ACC112 (cell line): ENCODE data around the gene WNT9B.

ENCODE experiments used
- H2AFZ ChIP-seq: fragments of 200-600 bp; sonication (generic); one replicate; pipeline ENCODE4 v1.6.0; 2017; ENCODE audit warnings: antibody characterized with exemption, low read length; ENCODE audit not compliant: unreplicated experiment
- H3K27ac ChIP-seq: fragments of 200-600 bp; sonication (generic); 2 replicates; pipeline ENCODE4 v1.5.1; 2014; ENCODE audit warnings: low read depth, mild to moderate bottlenecking, antibody characterized with exemption, low read length, moderate library complexity
- H3K27me3 ChIP-seq: fragments of 200-600 bp; sonication (generic); 2 replicates; pipeline ENCODE4 v1.6.1; 2014; ENCODE audit warnings: mild to moderate bottlenecking, antibody characterized with exemption, low read length, moderate library complexity, mixed read lengths; ENCODE audit not compliant: insufficient read depth
- H3K36me3 ChIP-seq: fragments of 200-600 bp; sonication (generic); 2 replicates; pipeline ENCODE4 v1.6.1; 2016; ENCODE audit warnings: mild to moderate bottlenecking, antibody characterized with exemption, low read length, moderate library complexity, mixed read lengths; ENCODE audit not compliant: insufficient read depth
- H3K4me1 ChIP-seq: fragments of 200-600 bp; sonication (generic); one replicate; pipeline ENCODE4 v1.6.1; 2016; ENCODE audit warnings: low read length, mixed read lengths; ENCODE audit not compliant: insufficient read depth, unreplicated experiment, control insufficient read depth
- H3K4me3 ChIP-seq: fragments of 200-600 bp; sonication (generic); 2 replicates; pipeline ENCODE4 v1.5.1; 2014; ENCODE audit warnings: mild to moderate bottlenecking, low read depth, low read length
- H3K79me2 ChIP-seq: fragments of 200-600 bp; sonication (generic); one replicate; pipeline ENCODE4 v1.6.0; 2016; ENCODE audit warnings: low read length; ENCODE audit not compliant: control insufficient read depth, unreplicated experiment, insufficient read depth

Gene WNT9B

DNA sequence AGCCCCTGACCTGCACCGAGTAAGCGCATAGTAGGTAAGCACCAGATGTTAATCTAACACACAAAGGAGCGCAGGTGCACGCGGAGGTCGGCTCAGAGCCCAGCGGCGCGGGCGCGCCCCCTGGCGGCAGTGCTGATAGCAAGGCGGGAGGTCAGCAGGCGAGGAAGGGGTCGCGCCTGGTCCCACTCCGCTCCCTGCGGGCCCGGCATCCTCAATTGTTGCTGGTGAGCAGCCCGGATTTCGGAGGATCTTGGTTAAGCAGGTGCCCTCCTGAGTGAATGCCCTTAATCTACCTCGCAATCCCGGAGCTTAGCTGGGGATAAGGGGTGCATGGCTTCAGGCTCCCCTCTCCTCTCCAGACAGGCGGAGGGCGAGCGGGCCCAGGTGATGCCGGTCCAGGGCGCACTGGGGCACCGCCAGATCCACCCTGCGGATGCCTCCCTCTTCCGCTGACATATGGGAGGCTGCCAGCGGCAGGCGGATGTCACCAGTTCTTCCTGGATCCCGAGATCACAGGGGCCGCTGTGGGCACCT, 28.9 kb upstream of the WNT9B start:
- H3K4me3 ChIP-seq = no peak overlapping the region
- peaks cover 52% of the 10 kb centered on the region for H3K27me3 ChIP-seq
- no peak overlapping the region for H3K27ac ChIP-seq
- H2AFZ ChIP-seq = no peak overlapping the region
- H3K79me2 ChIP-seq = no peaks in the 10 kb centered on the region
- no peaks in the 10 kb centered on the region for H3K4me1 ChIP-seq
- no peaks in the 10 kb centered on the region for H3K36me3 ChIP-seq

DNA sequence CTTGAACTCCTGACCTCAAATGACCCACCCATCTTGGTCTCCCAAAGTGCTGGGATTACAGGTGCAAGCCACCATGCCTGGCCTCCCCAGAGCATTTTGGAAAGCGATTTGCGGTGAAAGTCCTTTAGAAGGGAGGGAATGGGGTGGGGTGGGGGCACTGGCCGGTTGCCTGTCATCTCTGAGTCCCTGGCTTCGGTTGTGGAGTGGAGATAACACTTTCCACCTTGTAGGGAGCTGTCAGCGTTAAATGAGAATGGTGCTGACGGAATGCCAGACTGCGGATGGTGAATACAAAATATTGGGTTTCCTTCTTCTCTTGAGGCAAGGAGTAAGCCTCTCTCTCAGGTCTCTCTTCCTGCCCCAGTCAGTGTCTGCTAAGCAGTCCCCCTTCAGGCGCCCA, 27.7 kb upstream of the WNT9B start:
- Histone ChIP-seq H3K36me3 (no peaks in the 10 kb centered on the region), H2AFZ (no peak overlapping the region), H3K27me3 (peaks cover 41% of the 10 kb centered on the region), H3K4me3 (no peak overlapping the region), H3K79me2 (no peaks in the 10 kb centered on the region), H3K27ac (no peak overlapping the region), H3K4me1 (no peaks in the 10 kb centered on the region)

DNA sequence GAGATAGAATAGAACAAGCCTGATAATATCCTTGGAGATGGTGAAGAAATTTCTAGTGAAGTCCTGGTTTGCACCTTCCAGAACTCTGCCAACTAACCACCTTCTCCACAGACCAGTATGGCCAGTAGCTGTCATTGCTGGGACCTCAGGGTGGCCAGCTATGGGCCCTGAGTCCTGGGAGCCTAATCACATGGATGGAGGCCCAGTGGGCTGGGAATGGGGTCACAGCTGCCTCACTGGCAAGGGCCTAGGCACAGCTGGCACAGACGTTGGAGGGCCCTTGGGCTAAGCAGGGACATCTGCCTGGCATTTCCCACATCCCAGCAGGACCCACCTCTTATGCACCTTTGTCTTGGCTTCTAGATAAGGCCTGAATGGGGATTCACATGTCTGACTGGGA, 25.3 kb upstream of the WNT9B start:
- Histone ChIP-seq H3K79me2 (no peaks in the 10 kb centered on the region), H3K27ac (no peak overlapping the region), H3K27me3 (peaks cover 17% of the 10 kb centered on the region), H3K36me3 (no peaks in the 10 kb centered on the region), H3K4me1 (no peaks in the 10 kb centered on the region), H3K4me3 (no peak overlapping the region), H2AFZ (no peak overlapping the region)

DNA sequence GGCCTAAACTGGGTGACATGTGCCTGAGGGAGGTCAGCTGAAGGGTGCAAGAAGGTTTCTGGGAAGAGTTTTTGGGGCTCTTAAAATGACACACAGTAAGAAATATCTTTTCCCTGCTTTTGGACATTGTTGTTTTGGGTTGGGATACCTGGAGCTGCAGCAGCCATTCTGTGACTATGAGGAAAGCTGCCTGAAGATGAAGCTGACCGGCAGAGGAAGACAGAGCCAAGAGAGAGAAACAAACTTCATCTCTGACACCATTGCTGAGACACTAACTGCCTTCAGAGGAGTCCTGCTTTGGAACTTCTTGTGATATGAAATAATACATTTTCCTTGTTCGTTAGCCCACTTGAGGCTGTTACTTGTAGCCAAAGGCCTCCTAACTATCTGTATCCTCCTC, 24.1 kb upstream of the WNT9B start:
- Histone ChIP-seq H3K36me3 (no peaks in the 10 kb centered on the region), H2AFZ (no peak overlapping the region), H3K27me3 (peaks cover 5% of the 10 kb centered on the region), H3K4me3 (no peak overlapping the region), H3K79me2 (no peaks in the 10 kb centered on the region), H3K27ac (no peak overlapping the region), H3K4me1 (no peaks in the 10 kb centered on the region)

DNA sequence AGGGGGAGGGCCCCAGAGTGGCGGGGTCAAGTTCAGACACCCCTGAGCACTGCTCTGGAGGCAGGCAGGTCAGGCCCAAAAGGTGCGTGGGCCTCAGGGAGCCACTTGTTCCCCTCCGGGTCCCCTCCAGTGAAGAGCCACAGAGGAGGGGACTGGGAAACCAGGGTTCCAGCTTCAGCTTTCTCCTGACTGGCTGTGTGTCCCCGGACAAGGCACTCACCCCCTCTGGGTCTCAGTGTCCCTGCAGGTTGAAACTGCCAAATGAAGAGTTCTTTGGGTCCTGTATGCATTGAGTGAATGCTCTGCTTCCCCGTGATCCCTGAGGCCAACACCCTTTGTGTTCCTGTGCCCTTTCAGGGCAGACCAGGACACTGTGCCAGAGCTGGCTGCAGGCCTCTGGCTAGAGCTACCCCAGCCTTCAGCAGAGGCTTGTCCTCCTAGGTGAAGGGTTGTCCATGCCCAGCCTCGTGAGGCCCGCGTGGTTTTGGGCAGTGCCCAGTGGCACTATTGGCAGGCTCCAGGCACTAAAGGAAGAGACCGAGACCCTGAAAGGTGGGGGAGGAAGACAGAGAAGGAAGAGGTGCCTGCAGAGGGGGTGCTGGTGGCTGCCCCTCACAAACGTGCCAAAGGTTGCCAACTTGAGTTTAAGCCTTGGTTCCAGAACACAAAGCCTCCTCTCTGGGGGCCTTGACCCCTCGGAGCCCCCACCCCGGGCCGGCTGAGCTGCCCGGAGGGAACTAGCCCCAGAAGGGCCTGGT, 19.6 kb upstream of the WNT9B start:
- H3K4me1 ChIP-seq = peaks cover 6% of the 10 kb centered on the region
- H3K27me3 ChIP-seq = no peaks in the 10 kb centered on the region
- no peak overlapping the region for H2AFZ ChIP-seq
- no peak overlapping the region for H3K27ac ChIP-seq
- no peak overlapping the region for H3K4me3 ChIP-seq
- no peaks in the 10 kb centered on the region for H3K79me2 ChIP-seq
- no peaks in the 10 kb centered on the region for H3K36me3 ChIP-seq

DNA sequence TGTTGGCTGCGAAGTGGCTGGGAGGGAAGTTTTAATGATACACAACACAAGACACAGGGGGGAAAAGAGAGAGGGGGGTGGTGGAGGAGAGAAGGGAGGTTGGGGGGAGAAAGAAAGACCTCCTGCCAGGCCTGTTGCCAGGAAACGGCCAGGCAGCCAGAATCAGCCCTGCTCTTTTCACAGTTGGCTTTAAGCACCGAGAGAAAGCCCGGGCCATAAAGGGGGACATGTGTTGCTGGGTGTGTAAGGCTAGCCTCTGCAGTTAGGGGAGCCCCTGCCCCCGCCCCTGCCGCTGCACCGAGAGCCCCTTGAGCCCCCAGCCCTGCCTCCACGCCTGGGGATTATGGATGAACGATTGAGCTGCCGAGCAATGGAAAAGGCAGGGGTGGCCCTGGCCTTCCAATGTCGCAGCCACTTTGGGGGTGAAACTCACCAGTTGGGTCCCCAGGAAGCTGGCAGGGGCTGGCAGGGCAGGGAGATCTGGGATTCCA, 19.0 kb upstream of the WNT9B start:
- Histone ChIP-seq H2AFZ (no peak overlapping the region), H3K27ac (no peak overlapping the region), H3K4me1 (peaks cover 6% of the 10 kb centered on the region), H3K4me3 (no peak overlapping the region), H3K36me3 (no peaks in the 10 kb centered on the region), H3K79me2 (no peaks in the 10 kb centered on the region), H3K27me3 (no peaks in the 10 kb centered on the region)

DNA sequence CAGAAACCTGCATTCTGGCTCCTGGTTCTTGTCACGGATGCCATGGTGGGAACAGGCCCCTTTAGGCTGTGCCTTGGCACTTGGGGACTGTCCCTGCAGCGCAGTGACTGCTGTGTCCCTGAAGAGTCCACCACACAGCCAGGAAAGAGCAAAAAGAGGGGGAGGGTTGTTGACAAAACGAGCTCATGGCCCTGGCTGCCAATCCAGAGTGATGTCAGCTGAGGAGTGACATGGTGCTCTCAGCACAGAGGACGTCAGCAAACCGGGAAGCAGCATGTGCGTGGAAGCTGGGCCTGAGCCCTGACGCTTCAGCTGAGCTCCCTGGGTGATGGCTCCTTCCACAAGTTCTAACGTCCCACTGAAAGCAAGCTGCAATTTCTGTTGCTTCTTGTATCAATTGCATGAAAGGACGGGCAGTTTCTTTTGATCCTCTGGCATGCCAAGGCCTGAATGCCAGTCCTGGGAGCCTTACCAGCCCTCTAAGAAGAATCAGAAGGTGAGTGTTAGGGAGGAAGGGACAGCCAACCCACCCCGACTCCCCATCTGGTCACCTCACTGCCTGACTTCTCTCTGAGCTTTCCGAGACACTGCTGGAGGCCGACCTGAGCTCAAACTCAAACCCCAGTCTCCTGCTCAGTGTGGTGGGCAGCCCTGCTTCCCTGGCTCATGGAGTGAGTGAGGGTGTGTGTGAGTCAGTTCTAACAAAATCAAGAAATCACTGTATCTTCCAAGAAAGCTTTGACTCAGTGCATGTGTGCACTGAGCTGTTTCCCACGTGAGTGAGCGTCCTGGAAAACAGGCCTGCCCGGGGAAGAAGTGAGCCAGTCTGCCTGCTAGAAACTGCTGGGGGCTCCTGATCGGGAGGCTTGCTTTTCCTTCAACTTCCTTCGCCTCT, 18.2 kb upstream of the WNT9B start:
- no peaks in the 10 kb centered on the region for H3K27me3 ChIP-seq
- no peaks in the 10 kb centered on the region for H3K79me2 ChIP-seq
- H3K4me1 ChIP-seq = peaks cover 6% of the 10 kb centered on the region
- H3K27ac ChIP-seq = no peak overlapping the region
- H2AFZ ChIP-seq = no peak overlapping the region
- H3K4me3 ChIP-seq = no peak overlapping the region
- H3K36me3 ChIP-seq = no peaks in the 10 kb centered on the region

DNA sequence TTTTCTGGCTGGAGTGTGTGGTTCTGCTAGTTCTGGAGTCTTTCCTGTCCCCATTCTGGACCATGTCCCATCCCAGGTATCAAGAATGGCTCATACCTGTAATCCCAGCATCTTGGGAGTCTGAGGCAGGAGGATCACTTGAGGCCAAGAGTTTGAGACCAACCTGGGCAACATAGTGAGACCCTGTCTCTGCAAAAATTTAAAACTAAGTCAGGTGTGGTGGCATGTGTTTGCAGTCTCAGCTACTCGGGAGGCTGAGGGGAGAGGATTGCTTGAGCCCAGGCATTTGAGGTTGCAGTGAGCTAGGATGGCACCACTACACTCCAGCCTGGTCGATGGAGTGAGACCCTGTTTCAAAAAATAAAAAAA, 17.6 kb upstream of the WNT9B start:
- H3K4me1 ChIP-seq = peaks cover 6% of the 10 kb centered on the region
- no peaks in the 10 kb centered on the region for H3K79me2 ChIP-seq
- no peak overlapping the region for H2AFZ ChIP-seq
- no peak overlapping the region for H3K4me3 ChIP-seq
- no peaks in the 10 kb centered on the region for H3K27me3 ChIP-seq
- H3K36me3 ChIP-seq = no peaks in the 10 kb centered on the region
- H3K27ac ChIP-seq = no peak overlapping the region

DNA sequence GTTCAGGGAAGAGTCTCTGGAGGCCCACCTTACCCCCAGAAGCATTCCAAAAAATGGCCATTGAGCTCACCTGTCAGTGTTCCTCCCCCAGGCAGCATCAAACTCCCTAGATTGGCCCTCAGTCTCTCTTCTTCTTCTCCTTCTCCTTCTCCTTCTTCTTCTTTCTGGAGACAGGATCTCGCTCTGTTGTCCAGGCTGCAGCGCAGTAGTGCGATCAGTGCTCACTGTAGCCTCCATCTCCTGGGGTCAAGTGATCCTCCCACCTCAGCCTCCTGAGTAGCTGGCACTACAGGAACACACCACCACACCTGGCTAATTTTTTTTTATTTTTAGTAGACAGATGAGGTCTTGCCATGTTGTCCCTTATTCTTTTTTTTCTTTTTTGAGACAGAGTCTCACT, 16.5 kb upstream of the WNT9B start:
- Histone ChIP-seq H2AFZ (no peak overlapping the region), H3K4me1 (peaks cover 6% of the 10 kb centered on the region), H3K4me3 (no peak overlapping the region), H3K27ac (no peak overlapping the region), H3K36me3 (no peaks in the 10 kb centered on the region), H3K27me3 (no peaks in the 10 kb centered on the region), H3K79me2 (no peaks in the 10 kb centered on the region)

DNA sequence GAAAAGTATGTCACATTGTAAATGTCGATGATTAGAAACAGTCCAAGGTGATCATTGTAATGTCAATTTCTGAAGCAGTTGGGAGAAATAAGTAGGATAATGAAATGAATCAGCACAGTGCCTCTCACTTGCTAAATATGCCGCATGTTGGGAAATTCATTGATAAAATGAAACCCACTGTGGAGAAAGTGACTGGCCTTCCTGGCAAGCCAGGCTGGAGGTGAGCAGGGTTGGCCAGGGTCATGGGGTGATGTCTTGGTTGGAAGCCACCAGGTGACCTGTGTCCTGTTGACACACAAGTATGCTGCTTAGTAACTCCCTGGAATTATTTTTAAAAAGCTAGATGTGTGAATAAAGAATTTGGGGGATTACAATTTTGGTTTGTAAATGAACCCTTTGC, 14.9 kb upstream of the WNT9B start:
- Histone ChIP-seq H3K4me1 (peaks cover 6% of the 10 kb centered on the region), H2AFZ (no peak overlapping the region), H3K4me3 (no peak overlapping the region), H3K27me3 (peaks cover 8% of the 10 kb centered on the region), H3K27ac (no peak overlapping the region), H3K36me3 (no peaks in the 10 kb centered on the region), H3K79me2 (no peaks in the 10 kb centered on the region)
